ENCODE data around the gene ITK.

Gene ITK

GRCh38 chr5:157180374-157181264, at the start of gene ITK:
Gene ITK, plus strand, starts transcription at chr5:157180840. Its CDS starts 138 bp downstream, at chr5:157180978.
- no peak for DNase-seq

DNA sequence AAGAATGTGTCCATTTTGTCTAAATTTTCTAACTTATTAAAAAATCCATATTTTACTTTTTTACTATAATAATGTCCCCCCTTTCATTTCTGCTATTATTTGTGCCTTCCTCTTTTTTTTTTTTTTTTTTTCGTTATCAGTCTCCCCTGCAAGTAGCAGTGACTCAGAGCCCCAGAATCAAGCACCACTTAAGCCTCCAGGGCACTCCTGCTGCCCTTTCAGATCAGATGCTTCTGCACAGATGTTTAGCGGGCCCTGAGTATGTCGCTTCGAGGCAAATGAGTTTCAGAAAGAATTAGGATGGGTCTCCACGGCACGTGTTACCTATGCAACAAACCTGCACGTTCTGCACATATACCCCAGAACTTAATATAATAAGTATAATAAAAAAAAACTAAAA, 49.7 kb upstream of the ITK start:
- no peak for DNase-seq

GRCh38 chr5:157132281-157132612, 48.4 kb upstream of the ITK start:
- DNase-seq = no peak

DNA sequence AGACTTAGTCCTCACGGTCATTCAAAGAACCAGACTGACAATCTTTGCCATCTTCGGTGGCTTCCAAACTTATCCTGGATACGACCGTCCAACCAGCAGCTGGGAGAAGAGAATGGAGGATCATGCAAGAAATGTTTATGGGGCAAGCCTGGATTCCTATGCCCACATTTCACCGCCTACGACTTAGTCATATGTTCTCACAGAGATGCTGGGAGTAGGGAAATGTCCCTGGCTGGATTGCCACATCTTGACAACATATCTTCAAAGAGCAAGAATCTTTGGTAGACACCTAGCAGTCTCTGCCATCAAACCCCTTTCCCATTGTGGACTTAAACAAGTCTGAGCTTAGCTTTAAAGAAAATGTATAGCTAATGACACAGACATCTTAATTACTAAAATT, 42.9 kb upstream of the ITK start:
- no peak for DNase-seq

DNA sequence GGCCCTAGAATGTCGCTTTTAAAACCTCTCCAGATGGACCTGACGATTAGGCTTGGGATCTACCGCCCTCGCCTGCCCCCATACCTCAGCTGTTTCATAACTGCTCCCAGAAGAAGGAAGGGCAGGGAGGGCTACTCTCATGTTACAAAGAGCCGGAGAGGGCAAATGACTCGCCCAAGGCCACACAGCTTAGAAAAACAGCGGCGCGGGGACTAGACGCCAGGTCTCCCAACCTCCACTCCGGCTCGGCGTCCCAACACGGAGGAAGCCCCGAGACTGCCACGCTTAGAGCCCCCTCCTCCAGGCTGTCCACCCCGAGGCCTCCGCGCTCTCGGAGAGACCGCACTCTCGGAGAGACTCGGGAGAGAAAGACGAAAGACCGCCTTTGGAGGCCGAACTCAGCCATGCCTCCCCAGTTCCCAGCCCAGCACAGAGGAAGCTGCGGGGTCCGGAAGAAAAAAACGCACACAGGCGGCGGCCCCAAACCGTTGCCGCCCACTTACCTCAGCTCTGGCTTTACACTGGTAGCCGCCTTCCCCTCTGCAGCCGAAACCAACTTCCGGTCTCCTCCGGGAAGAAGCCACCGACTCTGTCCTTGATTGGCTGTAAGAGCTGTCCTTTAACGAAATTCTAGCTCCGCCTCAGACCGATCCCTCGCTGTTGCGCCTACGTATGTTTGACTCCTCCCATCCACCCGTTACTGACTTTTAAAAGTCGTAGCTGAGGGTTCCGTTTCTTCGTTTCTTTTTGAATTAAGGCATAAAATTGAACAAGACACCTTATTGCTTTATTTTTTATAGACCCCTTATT, 38.1 kb upstream of the ITK start, which contains the start of gene MED7:
TSS of gene MED7 (minus strand) at position 549 of the 810 bp plus-strand sequence. CDS start 3,434 bp downstream, outside the sequence.
- DNase-seq = peak; percentile 90

DNA sequence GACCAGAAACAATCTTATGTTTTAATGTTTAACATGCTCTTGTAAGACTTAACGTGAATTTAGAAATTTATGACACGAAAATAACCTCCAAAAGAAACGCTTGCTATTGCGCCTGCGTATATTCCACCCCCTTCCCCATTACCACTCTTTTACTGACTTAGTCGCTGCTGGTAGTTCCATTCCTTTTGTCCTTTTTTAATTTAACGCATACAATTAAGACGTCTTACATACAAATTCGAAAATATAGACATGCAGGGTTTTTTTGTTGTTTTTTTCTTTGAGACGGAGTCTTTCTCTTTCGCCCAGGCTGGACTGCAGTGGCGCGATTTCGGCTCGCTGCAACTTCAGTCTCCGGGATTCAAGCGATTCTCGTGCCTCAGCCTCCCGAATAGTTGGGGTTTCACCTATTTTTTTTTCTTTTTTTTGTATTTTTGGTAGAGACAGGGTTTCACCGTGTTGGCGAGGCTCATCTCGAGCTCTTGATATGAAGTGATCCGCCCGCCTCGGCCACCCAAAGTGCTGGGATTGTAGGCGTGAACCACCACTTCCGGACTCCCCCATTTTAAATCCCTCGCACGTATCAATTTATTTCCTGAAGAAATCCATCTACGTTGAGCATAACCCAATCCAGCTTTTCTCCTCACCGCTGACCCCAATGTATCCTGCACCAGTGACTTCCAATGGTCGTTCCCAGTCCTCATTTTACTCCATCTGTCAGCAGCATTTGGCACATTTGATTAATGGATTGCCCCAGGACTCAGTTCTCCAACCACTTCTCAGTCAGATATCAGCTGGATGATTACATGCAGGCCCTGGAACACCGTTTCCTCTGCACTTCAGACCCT, 37.3 kb upstream of the ITK start:
- DNase-seq = no peak

- DNase-seq = peak; percentile 23
Measured at GRCh38 chr5:157148734-157149615, 31.7 kb upstream of the ITK start.

GRCh38 chr5:157150995-157151394, 29.6 kb upstream of the ITK start:
- no peak for DNase-seq

DNA sequence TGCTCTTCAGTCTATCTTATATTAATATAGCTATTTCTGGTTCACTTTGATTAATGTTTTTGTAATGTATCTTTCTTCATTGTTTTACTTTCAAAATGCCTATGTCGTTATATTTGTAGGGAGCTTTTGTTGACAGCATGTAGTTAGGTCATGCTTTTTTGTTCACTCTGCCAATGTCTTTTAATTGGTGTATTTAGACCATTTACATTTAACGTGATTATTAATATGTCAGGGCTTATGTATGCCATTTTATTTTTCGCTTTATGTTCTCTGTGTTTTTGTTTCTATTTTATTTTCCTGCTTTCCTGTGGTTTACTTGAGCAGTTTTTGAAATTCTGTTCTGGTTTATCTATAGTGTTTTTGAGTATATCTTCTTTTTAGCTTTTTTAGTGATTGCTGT, 25.3 kb upstream of the ITK start:
- DNase-seq = no peak

DNA sequence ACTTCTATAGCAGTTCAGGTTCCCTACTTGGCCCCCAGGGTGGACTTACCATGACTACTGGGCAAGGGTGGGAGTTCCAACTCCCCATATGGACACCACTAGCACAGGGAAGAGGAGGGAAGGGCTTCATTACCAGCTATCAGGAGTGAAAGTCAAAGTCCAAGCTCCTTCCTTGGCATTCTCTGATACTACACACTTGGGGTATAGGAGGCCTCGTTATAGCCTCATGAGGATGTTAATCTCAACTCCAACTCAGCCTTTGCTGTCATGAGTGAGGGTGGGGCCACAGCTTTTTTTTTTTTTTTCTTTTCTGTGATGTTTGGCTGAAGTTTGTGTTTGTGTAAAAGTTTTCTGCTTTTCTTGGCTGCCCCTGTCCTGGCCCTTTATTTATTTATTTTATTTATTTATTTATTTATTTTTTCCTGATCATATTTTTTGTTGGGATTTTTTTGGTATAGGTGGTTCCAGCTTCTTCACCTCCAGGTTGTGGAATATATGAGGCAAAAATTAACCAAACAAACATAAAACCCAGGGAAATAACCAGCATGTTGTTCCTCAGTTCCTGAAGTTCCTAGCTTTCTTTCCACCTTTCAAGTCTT, 23.2 kb upstream of the ITK start:
- DNase-seq = no peak

DNA sequence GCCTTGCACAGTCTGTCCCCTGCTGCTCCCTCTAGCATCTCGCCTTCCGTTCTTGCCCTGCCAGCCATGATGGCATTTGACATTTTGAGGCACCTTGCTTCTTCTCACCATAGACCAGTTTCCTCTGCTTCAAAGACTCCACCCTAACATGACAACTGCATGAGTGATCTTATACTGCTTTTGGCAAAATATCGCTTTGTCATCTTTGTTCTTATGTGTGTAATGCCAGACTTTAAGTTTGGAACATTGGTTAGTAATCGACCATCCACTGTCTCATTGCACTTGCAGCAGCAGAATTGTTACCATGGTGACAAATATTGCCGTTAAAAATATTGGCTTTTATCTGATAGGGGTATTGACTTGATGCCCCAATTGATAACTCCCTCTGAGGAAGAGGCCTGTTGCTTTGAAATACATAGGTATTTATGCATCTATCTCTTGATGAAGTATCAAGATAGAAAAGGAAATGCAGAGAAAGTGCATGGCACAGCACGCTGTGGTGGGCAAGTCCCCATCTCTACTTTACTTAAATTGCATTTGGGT, 21.4 kb upstream of the ITK start:
- no peak for DNase-seq

DNA sequence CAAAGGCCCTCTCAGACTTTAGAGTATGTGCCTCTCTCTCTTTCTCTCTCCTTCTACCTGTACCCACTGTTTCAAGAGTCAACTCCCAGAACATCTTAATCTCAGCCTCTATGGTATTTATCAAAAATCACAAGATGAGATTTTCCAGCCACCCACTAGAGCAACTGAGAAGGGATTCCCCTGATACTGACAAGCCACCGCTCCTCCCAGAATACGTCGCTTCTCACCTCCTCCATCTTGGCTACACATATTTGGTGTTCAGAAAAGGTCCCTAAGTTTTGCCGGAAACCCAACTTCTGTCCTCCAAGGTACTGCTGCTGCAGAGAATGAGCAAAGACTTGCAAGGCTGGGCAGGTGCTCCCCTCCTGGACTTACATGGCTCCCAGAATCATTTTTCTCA, 20.6 kb upstream of the ITK start:
- DNase-seq = no peak

DNA sequence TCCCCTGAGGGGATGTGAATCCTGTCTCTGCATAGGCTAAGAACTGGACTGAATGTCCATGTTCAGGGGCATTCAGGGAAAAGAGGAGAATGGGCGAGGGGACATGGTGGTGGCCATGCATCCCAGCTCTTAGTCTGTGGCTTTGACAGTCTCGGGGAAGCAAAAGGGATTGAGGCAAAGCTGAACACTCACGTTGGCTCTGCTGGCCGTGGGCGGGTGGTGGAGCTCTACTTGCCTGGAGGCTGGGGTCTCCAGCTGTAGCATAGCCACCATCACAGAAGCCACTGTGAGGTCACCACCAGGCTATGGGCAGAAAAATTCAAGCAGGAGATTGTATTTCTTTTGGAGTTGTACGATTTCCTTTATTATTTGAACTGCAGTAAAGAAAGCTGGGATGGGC, 18.6 kb upstream of the ITK start:
- no peak for DNase-seq

DNA sequence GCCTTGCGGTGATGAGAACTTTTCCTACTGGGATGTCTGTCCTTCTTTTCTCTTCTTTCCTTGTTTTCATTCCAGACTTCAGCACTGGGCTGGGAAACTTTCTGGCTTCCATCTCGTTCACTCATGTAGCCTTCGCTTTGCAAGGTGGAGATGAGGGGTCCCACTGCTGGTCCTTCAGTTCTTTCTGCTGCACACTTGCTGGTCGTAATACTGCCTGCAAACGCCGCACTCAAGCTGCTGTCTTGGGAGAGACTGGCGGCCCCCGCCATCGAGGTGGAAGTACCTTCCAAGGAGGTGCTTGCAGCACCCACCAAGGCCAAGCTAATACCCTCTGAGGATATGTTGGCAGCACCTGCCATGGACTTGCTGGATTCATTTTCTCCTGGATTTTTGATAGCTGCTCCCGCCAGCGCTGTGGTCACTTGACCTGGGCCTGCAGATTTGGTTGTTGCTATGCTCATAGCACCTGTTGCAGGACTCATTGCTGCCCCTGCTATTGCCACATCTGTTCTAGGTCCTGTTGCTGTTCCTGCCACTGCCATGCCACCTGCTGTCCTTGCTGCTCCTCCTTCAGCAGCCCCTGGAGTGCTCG, 17.6 kb upstream of the ITK start:
- no peak for DNase-seq

GRCh38 chr5:157164521-157164920, 16.1 kb upstream of the ITK start:
- DNase-seq = no peak

GRCh38 chr5:157165261-157165660, 15.4 kb upstream of the ITK start:
- no peak for DNase-seq

DNA sequence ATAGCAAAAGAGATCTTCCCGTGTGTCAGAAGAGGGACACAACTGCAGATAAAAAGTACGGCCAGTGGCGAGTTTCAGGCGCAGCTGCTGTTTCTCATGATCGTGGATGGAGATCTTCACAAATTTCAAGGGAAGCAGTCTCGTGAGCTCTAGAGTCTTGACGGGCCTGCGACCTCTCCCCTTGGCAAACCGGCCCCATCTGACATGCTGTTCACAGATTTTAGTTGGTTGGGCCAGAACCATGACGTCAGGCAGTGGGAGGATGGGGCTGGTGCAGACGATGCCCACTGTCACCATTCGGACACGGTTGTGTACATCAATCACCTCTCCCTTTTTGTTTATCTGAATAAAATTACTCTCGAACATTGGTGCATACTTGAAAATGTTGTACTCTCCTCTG, 15.0 kb upstream of the ITK start:
- no peak for DNase-seq

DNA sequence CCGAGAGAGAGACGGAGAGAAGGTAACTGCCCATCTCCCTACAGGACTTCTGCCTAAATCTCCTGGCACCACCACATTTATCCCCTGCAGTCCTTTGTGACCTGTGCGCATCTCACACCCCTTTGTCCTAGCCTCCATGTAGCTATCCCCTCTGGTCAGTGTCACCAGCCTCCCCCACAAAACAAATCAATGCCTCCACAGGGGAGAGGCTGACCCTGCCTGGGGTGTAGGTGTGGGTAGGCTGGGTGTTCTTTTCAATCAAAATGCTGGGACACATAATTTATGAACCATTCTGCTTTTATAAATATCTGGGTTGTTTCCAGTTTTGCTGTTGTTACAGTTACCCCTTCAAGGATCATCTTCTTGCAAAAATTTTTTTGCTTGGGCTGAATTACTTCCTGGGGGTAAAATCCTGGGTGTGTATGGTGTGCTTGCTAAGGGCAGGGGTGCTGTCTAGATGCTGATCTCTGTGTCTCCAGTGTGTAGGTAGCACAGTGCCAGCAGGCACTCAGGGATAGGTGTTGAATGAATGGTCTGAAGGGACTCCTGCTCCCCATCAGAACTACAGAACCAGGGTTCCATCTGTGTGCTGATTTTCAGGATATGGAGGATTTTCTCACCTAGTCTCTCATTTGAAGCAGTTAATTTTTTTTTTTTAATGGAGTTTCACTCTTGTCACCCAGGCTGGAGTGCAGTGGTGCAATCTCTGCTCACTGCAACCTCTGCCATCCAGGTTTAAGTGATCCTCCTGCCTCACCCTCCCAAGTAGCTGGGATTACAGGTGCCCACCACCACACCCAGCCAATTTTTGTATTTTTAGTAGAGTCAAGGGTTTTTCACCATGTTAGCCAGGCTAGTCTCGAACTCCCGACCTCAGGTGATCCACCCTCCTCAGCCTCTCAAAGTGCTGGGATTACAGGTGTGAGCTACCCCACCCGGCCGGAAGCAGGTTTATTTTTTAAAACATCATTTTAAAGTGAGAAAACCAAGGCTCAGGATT, 14.1 kb upstream of the ITK start, which contains the start of gene GARIN3:
TSS of gene GARIN3 (minus strand) at position 51 of the 1,000 bp plus-strand sequence. CDS start 96 bp downstream, outside the sequence.
- no peak for DNase-seq

GRCh38 chr5:157167214-157167621, 13.4 kb upstream of the ITK start:
- DNase-seq = no peak

Data from GF-D8 (cell line).